Erythroblast (primary cell): ENCODE data around the gene EXOSC6.

Experiments
- GATA1 ChIP-seq: IDR thresholded peaks from 2 replicates; pipeline ENCODE4 v1.6.1; 2011; ENCODE audit warnings: low read depth, mild to moderate bottlenecking, control low read depth, low read length, moderate library complexity
- POLR2A ChIP-seq: IDR thresholded peaks from 2 replicates; pipeline ENCODE4 v1.6.1; 2011; ENCODE audit warnings: mild to moderate bottlenecking, low read length

GRCh38 chr16:70255574-70255973 lies 3.8 kb upstream of the EXOSC6 start:
- TF ChIP-seq POLR2A: no peak
- TF ChIP-seq GATA1: no peak
